ENCODE measurements around the gene FDX1. TPM values are rescaled to one million over a fixed set of nuclear protein-coding genes. Genes with fewer than 3 reads are reported as not detected.

The FDX1 gene
- total and polyA plus RNA-seq, 2 of the 8 experiments (the other 6 are each of a cell fraction or from before 2014, with no cell fraction given) = 3.7 to 9.6 TPM

DNA sequence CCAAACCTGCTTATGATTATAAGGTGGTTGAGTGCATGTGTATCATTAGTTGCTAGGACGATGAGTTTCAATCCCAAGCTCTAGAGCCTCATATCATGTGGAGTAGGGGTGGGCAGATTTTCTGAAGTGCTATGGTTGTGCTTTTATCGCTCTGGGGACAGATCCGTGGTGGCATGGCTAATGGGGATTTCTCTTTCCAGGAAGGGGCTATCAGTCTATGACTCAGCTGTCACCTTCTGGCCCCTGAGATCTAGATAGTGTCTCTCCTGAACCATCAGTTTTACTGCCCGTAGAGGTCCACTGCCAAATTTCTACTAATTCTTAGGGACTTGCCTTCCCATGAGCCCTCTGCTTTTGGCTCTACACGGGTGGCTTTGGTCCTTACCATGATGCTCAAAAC, 51.8 kb downstream of the FDX1 start (continued):
- TF ChIP-seq CHD7 (IDR thresholded peaks at IDR 0.05; ENCODE audit: insufficient replicate concordance, low read length) (no peak), RBBP5 (IDR thresholded peaks at IDR 0.05; ENCODE audit: borderline replicate concordance, low read depth, low read length) (no peak), RXRA (IDR thresholded peaks at IDR 0.05; ENCODE audit: insufficient read depth, low read depth, low read length) (no peak), RFX5 (IDR thresholded peaks at IDR 0.05; ENCODE audit: borderline replicate concordance, low read depth, low read length) (no peak), EGR1 (IDR thresholded peaks at IDR 0.05; ENCODE audit: borderline replicate concordance, low read depth, low read length) (no peak), POLR2A (IDR thresholded peaks at IDR 0.05; ENCODE audit: control extremely low read depth in 1 of 2, low read depth in 2 of 2, low read length in 2 of 2) (no peak), BACH1 (IDR thresholded peaks at IDR 0.05; ENCODE audit: low read length) (no peak), TAF1 (IDR thresholded peaks at IDR 0.05; ENCODE audit: low read depth, low read length) (no peak), KDM1A (IDR thresholded peaks at IDR 0.05; ENCODE audit: borderline replicate concordance, low read length) (no peak), GTF2F1 (IDR thresholded peaks at IDR 0.05; ENCODE audit: borderline replicate concordance, low read depth, low read length) (no peak), EZH2 (IDR thresholded peaks at IDR 0.05; ENCODE audit: low read depth, low read length, severe bottlenecking) (no peak)
